Fibroblast of upper back skin (primary cell): Measurements from ENCODE around the gene PLS3.
"Not testable (repeated sequence)": the region's sequence is repeated elsewhere in the genome, so short reads cannot be mapped to it uniquely, and the experiment has no call there.

Experiments
- DNase-seq: peaks from one replicate; pipeline ENCODE4 v3.0.0-alpha.2; 2013

PLS3 gene

DNA sequence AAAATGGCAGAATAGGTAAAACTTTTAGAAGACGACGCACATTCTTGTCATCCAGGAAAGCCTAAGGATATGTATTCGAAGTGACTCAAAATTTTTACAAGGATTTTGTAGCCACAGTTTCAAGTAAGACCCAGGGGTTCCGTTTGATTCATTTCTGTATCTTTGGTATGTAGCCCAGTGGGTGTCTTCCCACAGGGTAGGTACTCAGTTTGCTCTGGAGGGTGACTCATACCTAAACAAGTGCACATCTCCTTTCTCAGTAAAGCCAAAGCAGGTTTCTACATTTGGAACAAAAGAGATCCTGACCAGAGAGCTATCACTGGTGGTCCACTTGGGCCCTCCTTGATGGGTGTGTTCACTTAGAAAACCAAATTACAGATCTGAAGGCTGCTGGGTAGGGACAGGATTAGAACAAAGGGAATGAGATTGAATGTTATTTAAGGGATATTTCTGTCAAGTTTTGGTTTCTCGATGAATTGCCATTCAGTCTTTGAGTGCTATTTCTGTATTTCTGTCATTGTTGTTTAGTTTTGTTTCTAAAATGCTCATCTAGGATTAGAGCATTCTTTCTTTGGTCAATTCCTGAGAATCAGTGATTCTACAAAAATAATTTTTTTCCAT, 56.1 kb downstream of the PLS3 start:
- DNase-seq, result peak; percentile 86

DNA sequence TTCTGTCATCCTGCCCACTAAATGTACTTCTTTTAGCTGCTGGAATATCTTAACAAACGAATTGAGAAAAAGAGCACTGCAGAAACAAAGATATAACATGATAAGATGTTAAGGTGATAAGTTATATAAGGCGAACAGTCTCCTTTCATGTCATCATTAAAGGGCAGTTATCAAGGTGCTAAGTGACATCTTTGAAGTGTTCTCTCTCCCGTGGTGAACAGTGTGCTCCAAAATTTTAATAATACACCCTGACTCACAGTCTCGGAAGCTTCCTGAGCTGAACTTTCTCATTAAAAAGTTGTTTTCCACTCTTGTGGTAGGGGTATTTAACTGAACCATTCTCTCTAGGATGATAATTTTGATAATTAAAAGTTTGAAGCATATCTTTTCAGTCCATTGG, 61.6 kb downstream of the PLS3 start:
- no peak for DNase-seq

DNA sequence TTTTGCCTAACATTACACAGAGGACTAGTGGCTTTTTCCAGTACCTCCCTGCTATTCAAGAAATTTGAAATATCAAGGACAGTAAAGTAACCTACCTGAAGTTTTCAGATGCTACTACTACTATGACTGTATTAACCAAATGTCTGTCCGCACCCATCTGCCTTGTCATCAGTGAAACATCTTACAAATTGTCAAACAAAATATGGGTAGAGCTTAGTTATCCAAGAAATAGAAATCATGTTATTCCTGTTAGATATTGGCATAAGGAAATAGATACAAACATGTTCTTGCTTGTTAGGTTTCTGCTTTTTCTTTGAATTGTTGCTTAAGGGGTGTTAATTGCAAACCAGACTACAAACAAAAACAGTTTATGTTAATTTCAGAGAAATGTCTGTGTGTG, 63.9 kb downstream of the PLS3 start:
- no peak for DNase-seq

DNA sequence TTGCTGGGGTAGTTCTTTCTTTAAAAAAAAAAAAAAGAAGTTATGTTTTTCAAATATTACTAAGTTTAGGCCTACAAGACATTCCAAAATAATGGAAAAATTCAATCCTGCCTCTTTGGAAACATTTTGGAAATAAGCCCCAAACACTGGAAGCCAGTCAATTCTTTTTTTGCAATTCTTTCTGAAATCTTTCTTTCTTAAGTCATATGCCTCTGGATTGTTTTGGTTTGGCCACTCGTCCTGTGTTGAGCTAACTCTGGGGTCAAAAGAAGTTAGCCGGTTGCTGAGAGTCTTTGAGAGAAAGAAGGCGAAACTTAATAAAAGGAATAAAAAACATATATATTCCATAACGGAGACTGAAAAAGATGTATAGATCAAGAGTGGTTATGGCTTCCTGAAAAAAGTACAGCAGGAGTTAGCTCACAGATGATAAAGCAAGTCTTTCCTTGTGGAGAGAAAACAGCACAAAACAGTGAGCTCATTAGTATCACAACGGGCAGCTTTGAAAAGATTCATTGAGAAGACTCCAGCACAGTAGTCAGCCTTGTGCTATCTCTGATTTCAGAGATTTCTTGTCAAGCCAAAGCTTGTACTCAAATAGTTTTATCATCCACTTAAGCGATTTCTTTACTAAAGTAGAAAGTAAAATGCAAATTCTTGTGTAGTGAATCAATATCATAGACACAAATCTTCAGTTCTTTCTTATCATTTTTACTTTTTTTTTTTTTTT, 64.8 kb downstream of the PLS3 start:
- DNase-seq, result peak; percentile 55

GRCh38 chrX:115630204-115630603, 69.2 kb downstream of the PLS3 start:
- no peak for DNase-seq

GRCh38 chrX:115632455-115632854, 71.5 kb downstream of the PLS3 start:
- peak; percentile 48 for DNase-seq

DNA sequence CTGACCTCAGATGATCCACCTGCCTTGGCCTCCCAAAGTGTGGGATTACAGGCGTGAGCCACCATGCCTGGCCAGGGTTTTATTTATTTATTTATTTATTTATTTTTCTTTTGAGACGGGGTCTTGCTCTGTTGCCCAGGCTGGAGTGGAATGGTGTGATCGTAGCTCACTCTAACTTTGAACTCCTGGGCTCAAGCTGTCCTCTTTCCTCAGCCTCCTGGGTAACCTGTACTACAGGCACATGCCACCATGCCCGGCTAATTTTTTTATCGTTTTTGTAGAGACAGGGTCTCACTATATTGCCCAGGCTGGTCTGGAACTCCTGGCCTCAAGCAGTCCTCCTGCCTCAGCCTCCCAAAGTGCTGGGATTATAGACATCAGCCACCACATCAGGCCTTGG, 72.4 kb downstream of the PLS3 start:
- not testable (repeated sequence) for DNase-seq

- DNase-seq, result peak; percentile 54
Measured at GRCh38 chrX:115639334-115639880, 78.4 kb downstream of the PLS3 start.

DNA sequence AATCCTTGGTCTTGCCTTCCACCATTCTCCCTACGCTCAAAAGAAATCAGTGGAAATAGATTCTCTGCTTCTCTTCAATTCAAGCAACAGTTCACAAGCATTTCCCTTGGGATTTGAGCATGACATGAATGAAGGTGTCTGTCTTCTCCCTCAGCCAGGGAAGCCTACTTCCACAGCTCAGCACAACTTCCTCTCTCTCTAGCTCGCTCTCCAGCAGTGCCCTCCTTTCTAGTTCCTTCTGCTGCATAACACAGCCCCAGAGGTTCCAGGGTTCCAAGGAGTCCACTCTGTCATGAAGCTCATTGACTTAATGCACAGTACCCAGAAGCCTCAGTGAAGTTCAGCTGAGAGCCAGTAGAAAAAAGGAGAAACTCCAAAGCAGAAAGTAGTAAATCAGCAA, 81.3 kb downstream of the PLS3 start:
- no peak for DNase-seq

- peak; percentile 77 for DNase-seq
Measured at GRCh38 chrX:115642895-115643530, 82.0 kb downstream of the PLS3 start.

DNA sequence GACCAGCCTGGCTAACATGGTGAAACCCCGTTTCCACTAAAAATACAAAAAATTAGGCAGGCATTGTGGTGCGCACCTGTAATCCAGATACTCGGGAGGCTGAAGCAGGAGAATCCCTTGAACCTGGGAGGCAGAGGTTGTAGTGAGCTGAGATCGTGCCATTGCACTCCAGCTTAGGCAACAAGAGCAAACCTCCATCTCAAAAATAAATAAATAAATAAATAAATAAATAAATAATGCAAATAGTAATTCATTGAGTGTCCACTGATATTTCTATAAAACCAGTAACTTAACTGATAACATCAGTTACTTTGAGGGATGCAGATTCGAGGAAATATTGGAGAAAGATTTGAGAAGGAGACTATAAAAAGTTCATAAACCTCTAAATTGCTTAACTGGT, 83.4 kb downstream of the PLS3 start:
- not testable (repeated sequence) for DNase-seq

DNA sequence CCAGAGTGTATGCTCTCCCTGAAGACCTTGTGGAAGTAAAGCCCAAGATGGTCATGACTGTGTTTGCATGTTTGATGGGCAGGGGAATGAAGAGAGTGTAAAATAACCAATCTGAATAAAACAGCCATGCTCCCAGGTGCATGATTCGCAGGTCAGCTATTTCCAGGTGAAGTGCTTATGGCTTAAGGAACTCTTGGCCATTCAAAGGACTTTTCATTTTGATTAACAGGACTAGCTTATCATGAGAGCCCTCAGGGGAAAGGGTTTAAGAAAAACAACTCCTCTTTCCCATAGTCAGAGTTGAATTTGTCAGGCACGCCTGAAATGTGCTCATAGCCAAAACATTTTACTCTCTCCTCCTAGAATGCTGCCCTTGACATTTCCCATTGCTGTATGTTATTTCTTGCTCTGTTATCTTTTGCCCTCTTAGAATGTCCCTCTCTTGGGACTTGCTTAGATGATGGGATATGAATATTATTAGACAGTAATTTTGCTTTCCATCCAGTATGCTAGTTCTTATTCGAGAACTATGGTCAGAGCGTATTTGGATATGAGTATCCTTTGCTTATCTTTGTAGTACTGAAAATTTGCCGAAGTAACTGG, 88.6 kb downstream of the PLS3 start:
- peak; percentile 32 for DNase-seq

DNA sequence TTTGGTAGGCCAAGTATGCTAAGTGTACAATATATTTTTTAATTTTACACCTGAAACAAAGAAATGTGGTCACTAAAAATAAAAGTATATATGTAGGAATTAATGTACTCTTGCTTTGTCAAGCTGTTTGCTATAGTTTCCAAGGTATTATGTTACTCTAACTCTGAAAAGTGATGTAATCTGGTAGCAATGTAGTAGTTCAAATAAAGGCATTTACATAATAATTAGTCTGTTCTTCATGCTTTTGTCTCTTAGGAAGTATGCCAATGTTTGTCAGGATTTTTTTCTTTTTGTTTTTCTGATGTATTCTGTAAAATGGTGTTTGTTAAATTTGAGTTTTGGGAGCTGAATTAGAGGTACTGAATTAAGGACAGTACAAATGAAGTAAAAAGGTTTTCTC, 89.5 kb downstream of the PLS3 start:
- peak; percentile 51 for DNase-seq

DNA sequence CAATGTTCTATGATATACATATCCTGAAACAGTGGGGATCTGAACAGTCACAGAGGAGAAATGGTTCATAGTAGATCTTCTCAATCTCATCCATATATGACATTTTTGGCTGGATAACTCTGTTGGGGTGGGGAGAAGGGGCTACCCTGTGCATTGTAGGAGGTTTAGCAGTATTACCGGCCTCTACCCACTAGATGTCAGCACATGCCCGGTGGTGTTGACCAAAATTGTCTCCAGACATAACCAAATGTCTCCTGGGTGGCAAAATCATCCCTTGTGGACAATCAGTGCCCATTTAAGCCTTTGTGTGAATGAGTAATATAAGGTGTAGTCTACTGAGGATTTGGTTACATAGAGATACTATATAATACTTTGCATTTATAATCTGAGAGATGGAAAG, 89.9 kb downstream of the PLS3 start:
- peak; percentile 65 for DNase-seq

DNA sequence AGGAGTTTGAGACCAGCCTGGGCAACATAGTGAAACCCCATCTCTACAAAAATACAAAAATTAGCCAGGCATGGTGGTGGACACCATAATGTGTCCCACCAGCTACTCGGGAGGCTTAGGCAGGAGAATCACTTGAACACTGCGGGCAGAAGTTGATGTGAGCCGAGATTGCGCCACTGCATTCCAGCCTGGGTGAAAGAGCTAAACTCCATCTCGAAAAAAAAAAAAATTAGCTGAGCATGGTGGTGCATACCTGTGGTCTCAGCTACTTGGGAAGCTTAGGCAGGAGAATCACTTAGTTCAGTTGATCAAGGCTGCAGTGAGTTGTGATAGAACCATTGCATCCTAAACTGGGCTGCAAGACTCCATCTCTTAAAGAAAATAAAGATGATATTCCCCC, 91.2 kb downstream of the PLS3 start:
- DNase-seq, result no peak

- no peak for DNase-seq
Measured at GRCh38 chrX:115665122-115665521, 104.1 kb downstream of the PLS3 start.

- peak; percentile 38 for DNase-seq
Measured at GRCh38 chrX:115679460-115679859, 118.5 kb downstream of the PLS3 start.

DNA sequence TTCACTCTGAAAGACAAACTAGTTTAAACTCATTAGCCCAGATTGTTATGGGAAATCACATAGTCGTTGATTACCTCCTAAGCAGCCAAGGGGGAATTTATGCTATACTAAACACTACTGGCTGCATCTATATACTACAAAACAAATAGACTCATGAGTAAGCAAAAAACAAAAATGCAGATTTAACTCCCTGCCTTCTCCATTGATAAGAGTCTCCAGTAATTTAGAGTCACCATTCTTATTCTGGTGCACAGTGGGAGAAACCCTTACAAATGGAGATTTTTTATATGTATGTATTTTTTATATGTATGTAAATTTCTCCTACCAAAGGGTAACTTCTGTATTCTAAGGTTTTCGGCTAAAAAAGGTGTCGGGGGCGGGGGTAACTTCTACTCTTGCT, 126.6 kb downstream of the PLS3 start:
- no peak for DNase-seq

DNA sequence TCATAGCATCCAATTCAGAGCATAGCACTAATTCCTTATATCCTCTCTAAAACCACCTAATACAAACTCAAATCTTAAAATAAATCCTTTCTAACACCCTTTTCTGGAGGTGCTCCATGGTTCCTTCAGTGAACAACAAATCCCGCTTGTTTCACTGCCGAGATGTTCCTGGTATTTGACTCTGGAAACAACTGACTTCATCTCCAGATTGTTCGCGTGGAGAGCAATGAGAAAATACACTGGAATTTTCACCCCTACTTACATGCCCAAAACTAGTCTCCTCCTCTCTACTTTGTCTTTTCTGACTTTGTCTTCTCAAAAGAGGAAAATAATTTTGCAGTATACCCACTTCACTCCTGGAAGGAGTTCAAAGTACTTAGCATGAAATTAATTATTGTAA, 129.0 kb downstream of the PLS3 start:
- DNase-seq, result peak; percentile 31

- DNase-seq, result peak; percentile 81
Measured at GRCh38 chrX:115690511-115691216, 129.7 kb downstream of the PLS3 start.

GRCh38 chrX:115693476-115693875, 132.5 kb downstream of the PLS3 start:
- no peak for DNase-seq

GRCh38 chrX:115694028-115694427, 133.1 kb downstream of the PLS3 start:
- no peak for DNase-seq

- no peak for DNase-seq
Measured at GRCh38 chrX:115696039-115696438, 135.1 kb downstream of the PLS3 start.
